GM23338 (cell line): ENCODE measurements around the gene RADIL. TPM values are rescaled to one million over a fixed set of nuclear protein-coding genes. Genes with fewer than 3 reads are reported as not detected.

Experiments
- ATAC-seq: fragments of 200-7000 bp; cut with Tn5 transposase; 3 replicates; pipeline ENCODE4 v1.9.1; 2020
- DNase-seq: peaks from one replicate; pipeline ENCODE4 v3.0.0-alpha.2; 2015; ENCODE audit warnings: low spot score
- H2AFZ ChIP-seq: fragments of 200-600 bp; sonication (generic); 2 replicates; pipeline ENCODE4 v1.8.0; 2016; ENCODE audit warnings: antibody characterized with exemption, mild to moderate bottlenecking, moderate library complexity
- H3F3A ChIP-seq: fragments of 200-600 bp; sonication (generic); replicated peaks from 2 replicates; pipeline ENCODE4 v1.8.0; 2017; ENCODE audit warnings: antibody characterized with exemption, mixed run types, low read depth
- H3K27ac ChIP-seq: fragments of 200-600 bp; sonication (generic); 2 replicates; pipeline ENCODE4 v1.6.1; 2016; ENCODE audit warnings: low read depth
- H3K27me3 ChIP-seq: fragments of 200-600 bp; sonication (generic); 2 replicates; pipeline ENCODE4 v1.8.0; 2016; ENCODE audit warnings: mild to moderate bottlenecking, mixed run types, moderate library complexity; ENCODE audit not compliant: insufficient read depth
- H3K36me3 ChIP-seq: fragments of 200-600 bp; sonication (generic); 2 replicates; pipeline ENCODE4 v1.8.0; 2016; ENCODE audit warnings: mild to moderate bottlenecking; ENCODE audit not compliant: insufficient read depth
- H3K4me1 ChIP-seq: fragments of 200-600 bp; sonication (generic); 2 replicates; pipeline ENCODE4 v1.8.0; 2016; ENCODE audit warnings: mild to moderate bottlenecking, moderate library complexity; ENCODE audit not compliant: insufficient read depth
- H3K4me2 ChIP-seq: fragments of 200-600 bp; sonication (generic); 2 replicates; pipeline ENCODE4 v1.7.1; 2017; ENCODE audit warnings: mixed run types
- H3K4me3 ChIP-seq: fragments of 200-600 bp; sonication (generic); 2 replicates; pipeline ENCODE4 v1.6.1; 2016; ENCODE audit warnings: mixed run types
- H3K79me2 ChIP-seq: fragments of 200-600 bp; sonication (generic); replicated peaks from 2 replicates; pipeline ENCODE4 v1.8.0; 2017; ENCODE audit warnings: mild to moderate bottlenecking; ENCODE audit not compliant: insufficient read depth
- H3K9me2 ChIP-seq: fragments of 200-600 bp; sonication (generic); 2 replicates; pipeline ENCODE4 v1.8.0; 2017; ENCODE audit not compliant: insufficient read depth
- H4K20me1 ChIP-seq: fragments of 200-600 bp; sonication (generic); replicated peaks from 2 replicates; pipeline ENCODE4 v1.8.0; 2017; ENCODE audit warnings: mild to moderate bottlenecking; ENCODE audit not compliant: insufficient read depth
- H3K27ac Mint-ChIP-seq: 2 replicates; pipeline ENCODE4 v1.8.0; 2020; ENCODE audit warnings: inconsistent platforms, mild to moderate bottlenecking, moderate library complexity, mixed read lengths
- H3K27me3 Mint-ChIP-seq: 3 replicates; pipeline ENCODE4 v1.8.0; 2022; ENCODE audit warnings: low read depth, mild to moderate bottlenecking, moderate library complexity, mixed read lengths, inconsistent platforms; ENCODE audit not compliant: insufficient read depth, poor library complexity
- H3K36me3 Mint-ChIP-seq: 3 replicates; pipeline ENCODE4 v1.8.0; 2021; ENCODE audit warnings: low read depth, mild to moderate bottlenecking, inconsistent platforms, moderate library complexity, mixed read lengths
- H3K4me1 Mint-ChIP-seq: 3 replicates; pipeline ENCODE4 v1.8.0; 2020; ENCODE audit warnings: mild to moderate bottlenecking, inconsistent platforms, mixed read lengths
- H3K4me3 Mint-ChIP-seq: 3 replicates; pipeline ENCODE4 v1.8.0; 2021; ENCODE audit warnings: moderate library complexity, mild to moderate bottlenecking, inconsistent platforms, mixed read lengths
- H3K9me3 Mint-ChIP-seq: 3 replicates; pipeline ENCODE4 v1.8.0; 2020; ENCODE audit warnings: moderate library complexity, mild to moderate bottlenecking, inconsistent platforms, mixed read lengths
- CTCF ChIP-seq, 2 experiments: fragments of 200-600 bp in 1 of 2; sonication (generic) in 1 of 2; conservative IDR thresholded peaks; 2 replicates each; pipeline versions ENCODE4 v1.5.1 to v1.6.1; 2016 to 2017; ENCODE audit warnings: antibody characterized with exemption in 2 of 2, low read depth in 2 of 2, mild to moderate bottlenecking in 2 of 2, moderate library complexity in 1 of 2
- EZH2 ChIP-seq: fragments of 200-600 bp; sonication (generic); IDR thresholded peaks from one replicate; pipeline ENCODE4 v1.8.0; 2017; ENCODE audit warnings: antibody characterized with exemption, mild to moderate bottlenecking, low read depth; ENCODE audit not compliant: unreplicated experiment
- EZH2phosphoT487 ChIP-seq: fragments of 200-600 bp; sonication (generic); IDR thresholded peaks from one replicate; pipeline ENCODE4 v1.8.1; 2018; ENCODE audit warnings: antibody characterized with exemption; ENCODE audit not compliant: unreplicated experiment
- NANOG ChIP-seq: IDR thresholded peaks from 2 replicates; pipeline ENCODE4 v1.6.1; 2016; ENCODE audit warnings: antibody characterized with exemption, borderline replicate concordance
- REST ChIP-seq: IDR thresholded peaks from one replicate; pipeline ENCODE4 v1.6.1; 2018; ENCODE audit warnings: antibody characterized with exemption; ENCODE audit not compliant: unreplicated experiment
- STAT1 ChIP-seq: IDR thresholded peaks from one replicate; pipeline ENCODE4 v1.6.1; 2016; ENCODE audit warnings: antibody characterized with exemption; ENCODE audit not compliant: unreplicated experiment
- polyA plus RNA-seq: library from polyadenylated mRNA; unstranded; fragments of >200 nt; fragmentation: Nextera tagmentation; extraction: Ambion mirVana; gene quantifications from 2 replicates; pipeline ENCODE4 v1.2.1, GENCODE V29; 2016
- total RNA-seq: library from RNA; depleted of rRNA; stranded (reverse); fragments of >200 nt; shearing (Covaris generic); gene quantifications from 2 replicates; pipeline ENCODE4 v1.2.3, GENCODE V29; 2014
- TF ChIP-seq, protein P1 (sequence below): fragments of 250-450 bp; sonication (Bioruptor Pico); IDR thresholded peaks from 2 replicates; pipeline ENCODE4 v1.5.0; 2020; ENCODE audit warnings: mild to moderate bottlenecking, moderate library complexity
- TF ChIP-seq, protein P2 (sequence below): IDR thresholded peaks from 2 replicates; pipeline ENCODE4 v1.6.1; 2016; ENCODE audit warnings: antibody characterized with exemption

RADIL gene
- total and polyA plus RNA-seq, 2 experiments from 2014 or later, result 4.3 to 9.8 TPM

- TF ChIP-seq, protein P1, sequence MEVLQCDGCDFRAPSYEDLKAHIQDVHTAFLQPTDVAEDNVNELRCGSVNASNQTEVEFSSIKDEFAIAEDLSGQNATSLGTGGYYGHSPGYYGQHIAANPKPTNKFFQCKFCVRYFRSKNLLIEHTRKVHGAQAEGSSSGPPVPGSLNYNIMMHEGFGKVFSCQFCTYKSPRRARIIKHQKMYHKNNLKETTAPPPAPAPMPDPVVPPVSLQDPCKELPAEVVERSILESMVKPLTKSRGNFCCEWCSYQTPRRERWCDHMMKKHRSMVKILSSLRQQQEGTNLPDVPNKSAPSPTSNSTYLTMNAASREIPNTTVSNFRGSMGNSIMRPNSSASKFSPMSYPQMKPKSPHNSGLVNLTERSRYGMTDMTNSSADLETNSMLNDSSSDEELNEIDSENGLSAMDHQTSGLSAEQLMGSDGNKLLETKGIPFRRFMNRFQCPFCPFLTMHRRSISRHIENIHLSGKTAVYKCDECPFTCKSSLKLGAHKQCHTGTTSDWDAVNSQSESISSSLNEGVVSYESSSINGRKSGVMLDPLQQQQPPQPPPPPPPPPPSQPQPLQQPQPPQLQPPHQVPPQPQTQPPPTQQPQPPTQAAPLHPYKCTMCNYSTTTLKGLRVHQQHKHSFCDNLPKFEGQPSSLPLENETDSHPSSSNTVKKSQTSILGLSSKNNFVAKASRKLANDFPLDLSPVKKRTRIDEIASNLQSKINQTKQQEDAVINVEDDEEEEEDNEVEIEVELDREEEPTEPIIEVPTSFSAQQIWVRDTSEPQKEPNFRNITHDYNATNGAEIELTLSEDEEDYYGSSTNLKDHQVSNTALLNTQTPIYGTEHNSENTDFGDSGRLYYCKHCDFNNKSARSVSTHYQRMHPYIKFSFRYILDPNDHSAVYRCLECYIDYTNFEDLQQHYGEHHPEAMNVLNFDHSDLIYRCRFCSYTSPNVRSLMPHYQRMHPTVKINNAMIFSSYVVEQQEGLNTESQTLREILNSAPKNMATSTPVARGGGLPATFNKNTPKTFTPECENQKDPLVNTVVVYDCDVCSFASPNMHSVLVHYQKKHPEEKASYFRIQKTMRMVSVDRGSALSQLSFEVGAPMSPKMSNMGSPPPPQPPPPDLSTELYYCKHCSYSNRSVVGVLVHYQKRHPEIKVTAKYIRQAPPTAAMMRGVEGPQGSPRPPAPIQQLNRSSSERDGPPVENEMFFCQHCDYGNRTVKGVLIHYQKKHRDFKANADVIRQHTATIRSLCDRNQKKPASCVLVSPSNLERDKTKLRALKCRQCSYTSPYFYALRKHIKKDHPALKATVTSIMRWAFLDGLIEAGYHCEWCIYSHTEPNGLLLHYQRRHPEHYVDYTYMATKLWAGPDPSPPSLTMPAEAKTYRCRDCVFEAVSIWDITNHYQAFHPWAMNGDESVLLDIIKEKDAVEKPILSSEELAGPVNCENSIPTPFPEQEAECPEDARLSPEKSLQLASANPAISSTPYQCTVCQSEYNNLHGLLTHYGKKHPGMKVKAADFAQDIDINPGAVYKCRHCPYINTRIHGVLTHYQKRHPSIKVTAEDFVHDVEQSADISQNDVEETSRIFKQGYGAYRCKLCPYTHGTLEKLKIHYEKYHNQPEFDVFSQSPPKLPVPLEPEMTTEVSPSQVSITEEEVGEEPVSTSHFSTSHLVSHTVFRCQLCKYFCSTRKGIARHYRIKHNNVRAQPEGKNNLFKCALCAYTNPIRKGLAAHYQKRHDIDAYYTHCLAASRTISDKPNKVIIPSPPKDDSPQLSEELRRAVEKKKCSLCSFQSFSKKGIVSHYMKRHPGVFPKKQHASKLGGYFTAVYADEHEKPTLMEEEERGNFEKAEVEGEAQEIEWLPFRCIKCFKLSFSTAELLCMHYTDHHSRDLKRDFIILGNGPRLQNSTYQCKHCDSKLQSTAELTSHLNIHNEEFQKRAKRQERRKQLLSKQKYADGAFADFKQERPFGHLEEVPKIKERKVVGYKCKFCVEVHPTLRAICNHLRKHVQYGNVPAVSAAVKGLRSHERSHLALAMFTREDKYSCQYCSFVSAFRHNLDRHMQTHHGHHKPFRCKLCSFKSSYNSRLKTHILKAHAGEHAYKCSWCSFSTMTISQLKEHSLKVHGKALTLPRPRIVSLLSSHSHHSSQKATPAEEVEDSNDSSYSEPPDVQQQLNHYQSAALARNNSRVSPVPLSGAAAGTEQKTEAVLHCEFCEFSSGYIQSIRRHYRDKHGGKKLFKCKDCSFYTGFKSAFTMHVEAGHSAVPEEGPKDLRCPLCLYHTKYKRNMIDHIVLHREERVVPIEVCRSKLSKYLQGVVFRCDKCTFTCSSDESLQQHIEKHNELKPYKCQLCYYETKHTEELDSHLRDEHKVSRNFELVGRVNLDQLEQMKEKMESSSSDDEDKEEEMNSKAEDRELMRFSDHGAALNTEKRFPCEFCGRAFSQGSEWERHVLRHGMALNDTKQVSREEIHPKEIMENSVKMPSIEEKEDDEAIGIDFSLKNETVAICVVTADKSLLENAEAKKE, result no peak
- TF ChIP-seq REST, result no peak
These were observed 33.2 kb downstream of the RADIL start (continued) for GRCh38 chr7:4850262-4850795.

DNA sequence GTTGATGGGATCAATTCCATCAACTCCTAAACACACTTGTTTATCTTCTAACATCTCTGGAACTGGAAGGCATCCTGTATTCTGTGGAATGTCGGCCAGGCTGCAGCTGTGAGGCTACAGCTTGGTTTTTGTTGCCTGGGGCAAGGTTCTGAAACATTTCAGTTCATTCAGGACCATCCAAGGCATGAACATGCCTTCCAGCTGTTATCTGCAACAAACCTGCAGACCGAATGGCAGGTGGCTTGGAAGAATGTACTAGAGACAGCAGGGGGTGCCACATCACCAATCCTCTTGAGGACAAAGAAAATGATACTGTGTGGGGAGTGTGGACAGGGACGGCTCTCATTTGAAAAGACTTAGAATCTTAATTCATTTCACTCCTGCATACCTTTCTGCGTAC is 34.1 kb downstream of the RADIL start:
- Histone ChIP-seq H2AFZ (no peak overlapping the region), H3F3A (no peaks in the 10 kb centered on the region), H3K79me2 (no peaks in the 10 kb centered on the region), H3K27me3 (no peaks in the 10 kb centered on the region), H3K9me2 (no peaks in the 10 kb centered on the region), H3K4me2 (no peak overlapping the region), H3K36me3 (no peaks in the 10 kb centered on the region), H3K27ac (no peak overlapping the region), H3K4me3 (no peak overlapping the region), H4K20me1 (no peaks in the 10 kb centered on the region), H3K4me1 (no peaks in the 10 kb centered on the region)
- Mint-ChIP-seq H3K36me3 (0 out of 3 replicates have a peak, but pooled peaks cover 4% of the 10 kb centered on the region), H3K27ac (no peak overlapping the region), H3K4me3 (no peak overlapping the region), H3K9me3 (peaks cover 12% of the 10 kb centered on the region), H3K27me3 (peaks cover 2% of the 10 kb centered on the region), H3K4me1 (peaks cover 4% of the 10 kb centered on the region; the same call in 1 of the 3 replicates)
- peak; percentile 59 for DNase-seq
- ATAC-seq, result peak; percentile 20; the same call in 1 of the 3 replicates
- TF ChIP-seq NANOG (no peak), CTCF (conservative IDR thresholded peaks at IDR 0.05; ENCODE audit: low read depth in 2 of 2) (peak; percentile 14 to 56; a peak in 2 of 4 replicates), STAT1 (no peak), EZH2phosphoT487 (no peak), EZH2 (no peak)
- TF ChIP-seq, protein P2, sequence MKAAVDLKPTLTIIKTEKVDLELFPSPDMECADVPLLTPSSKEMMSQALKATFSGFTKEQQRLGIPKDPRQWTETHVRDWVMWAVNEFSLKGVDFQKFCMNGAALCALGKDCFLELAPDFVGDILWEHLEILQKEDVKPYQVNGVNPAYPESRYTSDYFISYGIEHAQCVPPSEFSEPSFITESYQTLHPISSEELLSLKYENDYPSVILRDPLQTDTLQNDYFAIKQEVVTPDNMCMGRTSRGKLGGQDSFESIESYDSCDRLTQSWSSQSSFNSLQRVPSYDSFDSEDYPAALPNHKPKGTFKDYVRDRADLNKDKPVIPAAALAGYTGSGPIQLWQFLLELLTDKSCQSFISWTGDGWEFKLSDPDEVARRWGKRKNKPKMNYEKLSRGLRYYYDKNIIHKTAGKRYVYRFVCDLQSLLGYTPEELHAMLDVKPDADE, result no peak
